ENCODE results near the gene DCXR.

The DCXR gene

GRCh38 chr17:82008941-82009405, 28.5 kb downstream of the DCXR start:
- DNase-seq, result no peak

- DNase-seq, result no peak
Observed at GRCh38 chr17:82008258-82008940, 29.1 kb downstream of the DCXR start.

GRCh38 chr17:82007495-82008257, 29.8 kb downstream of the DCXR start:
- no peak for DNase-seq

GRCh38 chr17:82007228-82007494, 30.3 kb downstream of the DCXR start:
- no peak for DNase-seq

GRCh38 chr17:82006468-82007227, 30.8 kb downstream of the DCXR start:
- DNase-seq, result peak; percentile 21

GRCh38 chr17:82005701-82006348, 31.7 kb downstream of the DCXR start:
- DNase-seq, result no peak

- DNase-seq, result no peak
Observed at GRCh38 chr17:82004517-82005455, 32.7 kb downstream of the DCXR start.

GRCh38 chr17:82003411-82004381, 33.8 kb downstream of the DCXR start:
- DNase-seq, result no peak

- DNase-seq, result no peak
Observed at GRCh38 chr17:82001571-82002056, 35.9 kb downstream of the DCXR start.

GRCh38 chr17:82000803-82001570, 36.5 kb downstream of the DCXR start:
- DNase-seq, result no peak

GRCh38 chr17:81999976-82000802, 37.3 kb downstream of the DCXR start:
- DNase-seq, result no peak

GRCh38 chr17:81999587-81999975, 37.9 kb downstream of the DCXR start:
- DNase-seq, result no peak

GRCh38 chr17:81998691-81999438, 38.6 kb downstream of the DCXR start:
- DNase-seq, result no peak

GRCh38 chr17:81998212-81998611, 39.3 kb downstream of the DCXR start:
- no peak for DNase-seq

GRCh38 chr17:81996757-81997441, 40.6 kb downstream of the DCXR start:
- DNase-seq, result no peak

- no peak for DNase-seq
Observed at GRCh38 chr17:81996232-81996756, 41.2 kb downstream of the DCXR start.

GRCh38 chr17:81995463-81996231, 41.9 kb downstream of the DCXR start:
- no peak for DNase-seq

Data from NCI-H446 treated with DMSO at 0.1 percent for 48 hours (cell line).